Mesothelial cell of epicardium (in vitro differentiated cells): ENCODE results near the gene EXOSC2. TPM values are rescaled to one million over a fixed set of nuclear protein-coding genes. Genes with fewer than 3 reads are reported as not detected.

Experiments used
- DNase-seq, 2 experiments: peaks; one replicate each; pipeline ENCODE4 v3.0.0; 2021; ENCODE audit warnings: low spot score in 2 of 2; ENCODE audit not compliant: unreplicated experiment in 2 of 2
- H3K27ac Mint-ChIP-seq: 2 replicates; pipeline ENCODE4 v1.8.0; 2021; ENCODE audit warnings: mixed read lengths
- H3K27me3 Mint-ChIP-seq: 2 replicates; pipeline ENCODE4 v1.8.0; 2021; ENCODE audit warnings: low read depth, mixed read lengths
- H3K36me3 Mint-ChIP-seq: 2 replicates; pipeline ENCODE4 v1.8.0; 2021; ENCODE audit warnings: mixed read lengths
- H3K4me1 Mint-ChIP-seq: 2 replicates; pipeline ENCODE4 v1.8.0; 2021; ENCODE audit warnings: mixed read lengths
- H3K4me3 Mint-ChIP-seq: 2 replicates; pipeline ENCODE4 v1.8.0; 2021; ENCODE audit warnings: mild to moderate bottlenecking, moderate library complexity, mixed read lengths
- H3K9me3 Mint-ChIP-seq: 2 replicates; pipeline ENCODE4 v1.8.0; 2021; ENCODE audit warnings: mixed read lengths
- total RNA-seq: library from RNA; stranded (reverse); gene quantifications from 3 replicates; pipeline ENCODE4 v1.2.1, GENCODE V29; 2021
- TF ChIP-seq, protein P1 (sequence below): fragments of 200-600 bp; sonication (generic); IDR thresholded peaks from one replicate; pipeline ENCODE4 v1.5.0; 2021; ENCODE audit warnings: antibody characterized with exemption; ENCODE audit not compliant: unreplicated experiment

The EXOSC2 gene
- total RNA-seq, 1 donor from 2014 or later: 52.8 TPM

DNA sequence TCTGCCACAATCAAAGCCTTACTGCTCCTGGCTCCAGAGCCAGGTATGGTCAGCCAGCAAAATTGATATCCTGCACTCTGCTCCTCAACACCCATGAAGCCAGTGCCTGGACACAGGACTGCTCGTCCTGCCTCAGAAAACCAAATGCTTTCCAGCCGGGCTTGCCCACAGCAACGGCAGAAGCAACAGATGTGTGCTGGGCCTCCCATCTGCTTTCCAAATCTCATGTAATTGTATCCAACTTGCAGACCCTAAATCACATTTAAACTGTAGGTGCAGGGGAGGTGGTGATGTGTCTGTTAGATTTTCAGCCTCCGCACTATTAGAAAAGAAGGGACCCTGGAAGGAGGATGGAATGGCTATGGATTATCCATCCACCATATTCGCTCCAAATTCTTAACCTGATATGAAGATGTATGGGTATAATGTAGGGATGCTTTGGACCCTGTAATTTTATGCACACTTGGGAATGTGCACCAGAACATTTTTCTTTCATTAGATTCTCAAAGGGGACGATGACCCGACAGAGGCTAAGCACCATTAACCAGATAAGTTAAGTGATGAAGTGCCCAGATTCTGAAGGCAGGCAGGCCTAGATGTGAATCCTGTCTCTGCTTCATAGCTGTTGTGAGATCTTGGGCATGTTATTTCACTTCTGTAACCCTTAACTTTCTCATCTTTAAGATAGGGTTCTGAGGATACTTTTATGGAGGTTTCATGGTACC is 58.2 kb downstream of the EXOSC2 start:
- DNase-seq: no peak
- Mint-ChIP-seq H3K27ac (no peak overlapping the region), H3K4me1 (peaks cover 8% of the 10 kb centered on the region), H3K27me3 (no peaks in the 10 kb centered on the region), H3K36me3 (no peaks in the 10 kb centered on the region), H3K4me3 (no peak overlapping the region), H3K9me3 (no peaks in the 10 kb centered on the region)
- TF ChIP-seq, protein P1, sequence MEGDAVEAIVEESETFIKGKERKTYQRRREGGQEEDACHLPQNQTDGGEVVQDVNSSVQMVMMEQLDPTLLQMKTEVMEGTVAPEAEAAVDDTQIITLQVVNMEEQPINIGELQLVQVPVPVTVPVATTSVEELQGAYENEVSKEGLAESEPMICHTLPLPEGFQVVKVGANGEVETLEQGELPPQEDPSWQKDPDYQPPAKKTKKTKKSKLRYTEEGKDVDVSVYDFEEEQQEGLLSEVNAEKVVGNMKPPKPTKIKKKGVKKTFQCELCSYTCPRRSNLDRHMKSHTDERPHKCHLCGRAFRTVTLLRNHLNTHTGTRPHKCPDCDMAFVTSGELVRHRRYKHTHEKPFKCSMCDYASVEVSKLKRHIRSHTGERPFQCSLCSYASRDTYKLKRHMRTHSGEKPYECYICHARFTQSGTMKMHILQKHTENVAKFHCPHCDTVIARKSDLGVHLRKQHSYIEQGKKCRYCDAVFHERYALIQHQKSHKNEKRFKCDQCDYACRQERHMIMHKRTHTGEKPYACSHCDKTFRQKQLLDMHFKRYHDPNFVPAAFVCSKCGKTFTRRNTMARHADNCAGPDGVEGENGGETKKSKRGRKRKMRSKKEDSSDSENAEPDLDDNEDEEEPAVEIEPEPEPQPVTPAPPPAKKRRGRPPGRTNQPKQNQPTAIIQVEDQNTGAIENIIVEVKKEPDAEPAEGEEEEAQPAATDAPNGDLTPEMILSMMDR: no peak

Other genes starting within 250 kb of the EXOSC2 start
- 94.8 to 110 TPM (median 98.0 TPM) in 3 replicates for gene ASS1, start 248.8 kb upstream of the EXOSC2 start, total RNA-seq
- 70.8 to 77.0 TPM (median 73.1 TPM) in 3 replicates for gene FUBP3, start 114.2 kb upstream of the EXOSC2 start, total RNA-seq
- gene PRDM12, start 29.2 kb upstream of the EXOSC2 start, total RNA-seq: 0.11 TPM in 1 of 3 replicates, not detected in the others
- 112 to 118 TPM (median 117 TPM) in 3 replicates for gene ABL1, start 141.5 kb downstream of the EXOSC2 start, total RNA-seq
- not detected in 3 replicates for gene QRFP, start 203.0 kb downstream of the EXOSC2 start, total RNA-seq
- 1.5 to 2.2 TPM (median 1.8 TPM) in 3 replicates for gene FIBCD1, start 245.5 kb downstream of the EXOSC2 start, total RNA-seq